NCI-H345 treated with DMSO at 0.1 percent for 48 hours (cell line): ENCODE measurements around the gene ENDOU.
"Not testable (repeated sequence)": the region's sequence is repeated elsewhere in the genome, so short reads cannot be mapped to it uniquely, and the experiment has no call there.

Experiments
- DNase-seq: peaks from one replicate; lab custom pipeline; 2025; ENCODE audit not compliant: unreplicated experiment; lab: John Stamatoyannopoulos, UW

Gene ENDOU

GRCh38 chr12:47698055-47698454, 27.2 kb downstream of the ENDOU start:
- no peak for DNase-seq

DNA sequence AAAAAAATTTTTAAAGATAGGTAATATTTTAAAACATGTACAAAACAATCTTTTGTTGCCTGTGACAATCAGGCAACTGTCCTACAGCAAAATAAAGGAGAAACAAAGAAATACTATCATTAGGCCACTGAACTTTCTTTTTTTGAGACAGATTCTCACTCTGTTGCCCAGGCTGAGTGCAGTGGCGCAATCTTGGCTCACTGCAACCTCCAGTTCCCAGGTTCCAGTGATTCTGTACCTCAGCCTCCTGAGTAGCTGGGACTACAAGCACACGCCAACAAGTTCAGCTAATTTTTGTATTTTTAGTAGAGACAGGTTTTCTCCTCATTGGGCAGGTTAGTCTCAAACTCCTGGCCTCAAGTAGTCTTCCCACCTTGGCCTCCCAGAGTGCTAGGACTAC, 36.1 kb downstream of the ENDOU start:
- DNase-seq, result no peak

DNA sequence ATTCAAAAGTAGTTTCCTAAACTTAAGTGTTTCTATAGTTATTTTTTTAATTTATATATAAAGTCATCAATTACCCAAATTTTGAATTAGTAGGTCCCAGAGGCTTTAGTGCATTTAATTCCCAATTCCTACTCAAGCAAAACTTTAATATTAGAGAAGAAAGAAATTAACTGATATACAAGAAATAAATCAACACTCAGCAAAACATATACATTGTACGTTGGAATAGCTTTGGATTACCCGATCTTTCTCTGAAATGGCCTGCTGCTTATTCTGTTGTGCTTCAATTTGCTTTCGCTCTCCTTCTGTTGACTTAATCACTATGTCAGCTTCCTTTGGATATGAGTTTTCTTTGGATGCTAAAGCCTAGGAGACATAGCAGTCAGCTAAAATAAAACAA, 37.7 kb downstream of the ENDOU start:
- DNase-seq, result no peak

DNA sequence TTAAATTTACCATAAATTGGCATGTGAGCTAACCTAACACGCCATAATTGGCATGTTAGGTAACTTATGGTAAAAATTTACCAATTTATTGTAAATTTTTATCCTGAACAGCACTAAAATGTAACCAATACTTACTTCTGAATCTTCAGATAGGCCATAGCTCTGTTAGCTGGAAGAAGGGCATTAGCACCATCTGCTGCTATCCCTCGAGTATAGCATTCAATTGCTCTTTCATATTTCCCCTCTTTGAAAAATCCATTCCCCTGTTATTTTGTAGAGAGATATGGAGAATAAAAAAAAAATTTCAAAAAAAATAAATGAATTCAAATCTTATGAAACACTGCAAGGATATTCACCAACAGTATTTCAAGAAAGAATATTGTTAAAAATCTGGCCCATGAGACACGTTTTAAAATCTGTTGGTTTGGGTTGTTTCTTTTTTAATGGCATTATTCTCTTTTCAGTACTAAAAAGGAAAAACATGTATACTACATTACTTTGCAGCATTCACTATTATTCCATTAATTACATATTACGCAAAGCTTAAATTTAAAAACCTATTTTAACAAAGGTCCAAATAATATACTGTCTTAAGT, 38.5 kb downstream of the ENDOU start:
- DNase-seq, result no peak

DNA sequence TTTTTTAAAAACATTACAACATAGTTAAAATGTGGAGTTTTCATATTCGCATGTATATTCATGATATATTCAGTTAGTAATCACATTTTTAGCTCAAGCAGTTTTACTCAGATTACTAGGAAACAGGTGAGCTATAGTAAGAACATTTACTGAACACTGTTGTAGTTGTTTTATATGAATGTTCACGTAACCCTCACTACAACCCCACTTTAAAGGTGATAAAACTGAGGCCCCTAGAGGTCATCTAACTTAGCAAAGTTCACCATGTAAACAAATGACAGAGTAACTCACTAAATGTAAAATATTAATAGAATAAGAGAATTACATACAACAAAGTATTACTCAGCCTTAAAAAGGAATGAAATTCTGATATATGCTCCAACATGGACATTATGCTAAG, 45.5 kb downstream of the ENDOU start:
- no peak for DNase-seq

- DNase-seq, result no peak
Observed at GRCh38 chr12:47672068-47672467, 53.2 kb downstream of the ENDOU start.

GRCh38 chr12:47667935-47668334, 57.4 kb downstream of the ENDOU start:
- not testable (repeated sequence) for DNase-seq
